Testis (tissue), 3 donors: Measurements from ENCODE around the gene TMEM11. TPM values are rescaled to one million over a fixed set of nuclear protein-coding genes. Genes with fewer than 3 reads are reported as not detected.

Source experiments
- DNase-seq: peaks from one replicate; pipeline ENCODE4 v3.0.0-alpha.2; 2019
- H3K27ac ChIP-seq, 2 donors: fragments of 200-600 bp; sonication (generic); one replicate each; pipeline ENCODE4 v1.5.1; 2019
- H3K27me3 ChIP-seq: fragments of 200-600 bp; sonication (generic); one replicate; pipeline ENCODE4 v1.5.1; 2019
- H3K36me3 ChIP-seq: fragments of 200-600 bp; sonication (generic); one replicate; pipeline ENCODE4 v1.5.1; 2017; ENCODE audit warnings: low read depth; ENCODE audit errors: missing control alignments
- H3K4me1 ChIP-seq: fragments of 200-600 bp; sonication (generic); one replicate; pipeline ENCODE4 v1.5.1; 2019
- H3K4me3 ChIP-seq, 2 donors: fragments of 200-600 bp; sonication (generic); one replicate each; pipeline ENCODE4 v1.5.1; 2017 to 2019
- H3K9me3 ChIP-seq: fragments of 200-600 bp; sonication (generic); one replicate; pipeline ENCODE4 v1.5.1; 2017
- POLR2A ChIP-seq: fragments of 450-650 bp; IDR thresholded peaks from one replicate; pipeline ENCODE4 v1.6.1; 2017; ENCODE audit warnings: antibody characterized with exemption, mild to moderate bottlenecking, moderate library complexity
- WGBS, 2 donors: methylation state at CpG; one replicate each; pipeline ENCODE4 v1.1.5; 2018; 5-methylcytosine and 5-hydroxymethylcytosine counted together
- intact Hi-C: fragments of 100-400 bp; cut with DNase I; formaldehyde crosslinking; loops from one replicate; pipeline ENCODE4 v1.15.1; 2023; ENCODE audit warnings: low total_unique reads
- polyA plus RNA-seq: library from polyadenylated mRNA; stranded (reverse); fragments of 350-450 nt; fragmentation: Illumina TruSeq; extraction: RNeasy Lipid Tissue Mini Kit (QIAGEN cat#74804); gene quantifications from one replicate; pipeline ENCODE4 v1.2.3, GENCODE V29; 2014; ENCODE audit warnings: low read depth, low replicate concordance; ENCODE audit not compliant: insufficient read depth
- total RNA-seq, 2 donors: library from RNA; depleted of rRNA; stranded (reverse); fragments of >200 nt; gene quantifications; one replicate each; pipeline ENCODE4 v1.2.3, GENCODE V29; 2016
- TF ChIP-seq, protein P1 (sequence below), 3 experiments: fragments of 450-650 bp in 2 of 3; fragments of 200-600 bp in 1 of 3; sonication (generic) in 1 of 3; IDR thresholded peaks; one replicate each; pipeline ENCODE4 v1.5.1; 2016 to 2019; ENCODE audit warnings: antibody characterized with exemption in 3 of 3, mild to moderate bottlenecking in 2 of 3, moderate library complexity in 1 of 3

Gene TMEM11
- total and polyA plus RNA-seq, 3 donors from 2014 or later = 38.9 to 55.2 (median 53.4) TPM

GRCh38 chr17:21242780-21243515 lies 29.0 kb upstream of the TMEM11 start:
- Histone ChIP-seq H3K27me3 (no peaks in the 10 kb centered on the region), H3K36me3 (no peaks in the 10 kb centered on the region), H3K27ac (no peak overlapping the region), H3K9me3 (no peaks in the 10 kb centered on the region), H3K4me1 (no peaks in the 10 kb centered on the region), H3K4me3 (no peak overlapping the region)
- no peak for TF ChIP-seq POLR2A
- TF ChIP-seq, protein P1, sequence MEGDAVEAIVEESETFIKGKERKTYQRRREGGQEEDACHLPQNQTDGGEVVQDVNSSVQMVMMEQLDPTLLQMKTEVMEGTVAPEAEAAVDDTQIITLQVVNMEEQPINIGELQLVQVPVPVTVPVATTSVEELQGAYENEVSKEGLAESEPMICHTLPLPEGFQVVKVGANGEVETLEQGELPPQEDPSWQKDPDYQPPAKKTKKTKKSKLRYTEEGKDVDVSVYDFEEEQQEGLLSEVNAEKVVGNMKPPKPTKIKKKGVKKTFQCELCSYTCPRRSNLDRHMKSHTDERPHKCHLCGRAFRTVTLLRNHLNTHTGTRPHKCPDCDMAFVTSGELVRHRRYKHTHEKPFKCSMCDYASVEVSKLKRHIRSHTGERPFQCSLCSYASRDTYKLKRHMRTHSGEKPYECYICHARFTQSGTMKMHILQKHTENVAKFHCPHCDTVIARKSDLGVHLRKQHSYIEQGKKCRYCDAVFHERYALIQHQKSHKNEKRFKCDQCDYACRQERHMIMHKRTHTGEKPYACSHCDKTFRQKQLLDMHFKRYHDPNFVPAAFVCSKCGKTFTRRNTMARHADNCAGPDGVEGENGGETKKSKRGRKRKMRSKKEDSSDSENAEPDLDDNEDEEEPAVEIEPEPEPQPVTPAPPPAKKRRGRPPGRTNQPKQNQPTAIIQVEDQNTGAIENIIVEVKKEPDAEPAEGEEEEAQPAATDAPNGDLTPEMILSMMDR (IDR thresholded peaks at IDR 0.05) = no peak
- WGBS, 2 donors = 80 to 88% methylated on average over 5 to 23 of the region's 26 CpGs
- intact Hi-C loops = no loop called here
- DNase-seq = no peak

- no peak for DNase-seq
- no peak overlapping the region for H3K27ac ChIP-seq
- no peak for TF ChIP-seq POLR2A
- TF ChIP-seq, protein P1 (IDR thresholded peaks at IDR 0.05) = no peak
- H3K36me3 ChIP-seq = no peaks in the 10 kb centered on the region
- 46 to 59% methylated on average over 5 to 11 of the region's 11 CpGs for WGBS, 2 donors
- intact Hi-C loops = no loop called here
- no peaks in the 10 kb centered on the region for H3K4me1 ChIP-seq
- H3K4me3 ChIP-seq = no peak overlapping the region
- H3K27me3 ChIP-seq = no peaks in the 10 kb centered on the region
- no peaks in the 10 kb centered on the region for H3K9me3 ChIP-seq
These were observed 28.2 kb upstream of the TMEM11 start for GRCh38 chr17:21242026-21242697.

GRCh38 chr17:21241564-21241963 lies 27.6 kb upstream of the TMEM11 start:
- TF ChIP-seq, protein P1 (IDR thresholded peaks at IDR 0.05) = no peak
- no peak for TF ChIP-seq POLR2A
- Histone ChIP-seq H3K36me3 (no peaks in the 10 kb centered on the region), H3K4me1 (no peaks in the 10 kb centered on the region), H3K27ac (no peak overlapping the region), H3K9me3 (no peaks in the 10 kb centered on the region), H3K4me3 (no peak overlapping the region), H3K27me3 (no peaks in the 10 kb centered on the region)
- intact Hi-C loops = no loop called here
- no peak for DNase-seq
- WGBS, 2 donors = 71 to 79% methylated on average over 11 of the region's 11 CpGs

DNA sequence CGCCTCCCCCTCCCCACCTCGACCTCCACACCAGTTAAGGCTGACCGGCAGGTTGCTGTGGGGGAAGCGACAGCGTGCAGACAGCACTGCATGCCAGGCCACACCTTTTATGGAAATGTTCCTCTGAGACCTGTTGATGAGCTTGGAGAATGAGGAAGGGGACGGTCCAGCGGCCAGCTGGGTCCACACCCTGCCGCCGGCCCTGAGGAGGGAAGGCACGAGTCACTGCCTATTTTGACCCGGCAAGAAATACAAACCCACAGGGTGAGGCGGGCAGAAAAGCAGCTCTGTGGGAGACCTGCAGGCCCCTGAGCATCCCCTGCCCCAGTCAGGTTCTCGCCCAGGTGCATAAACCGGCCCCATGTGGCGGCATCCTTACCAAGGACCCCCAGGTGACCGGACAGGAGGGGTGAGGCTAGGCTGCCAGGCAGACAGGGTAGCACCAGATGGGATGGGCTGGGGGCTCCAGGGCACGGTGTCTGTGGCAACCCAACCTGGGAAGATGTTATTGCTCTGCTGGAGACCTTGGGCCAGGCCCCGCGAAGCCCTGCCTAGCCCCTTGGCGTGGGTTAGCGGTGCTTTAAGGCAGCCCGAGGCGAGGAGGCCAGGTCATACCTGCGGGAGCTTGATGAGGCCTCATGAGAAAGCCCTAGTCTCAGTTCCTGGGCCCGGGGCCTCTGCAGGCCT lies 26.6 kb upstream of the TMEM11 start:
- intact Hi-C loops = no loop called here
- H3K4me3 ChIP-seq = no peak overlapping the region
- 79 to 88% methylated on average over 10 to 24 of the region's 25 CpGs for WGBS, 2 donors
- no peak overlapping the region for H3K27ac ChIP-seq
- no peaks in the 10 kb centered on the region for H3K27me3 ChIP-seq
- no peaks in the 10 kb centered on the region for H3K4me1 ChIP-seq
- TF ChIP-seq POLR2A = no peak
- TF ChIP-seq, protein P1 (IDR thresholded peaks at IDR 0.05) = no peak
- H3K36me3 ChIP-seq = no peaks in the 10 kb centered on the region
- H3K9me3 ChIP-seq = no peaks in the 10 kb centered on the region
- DNase-seq = no peak
